B cell (primary cell): Measurements from ENCODE around the gene ZDHHC14. TPM values are rescaled to one million over a fixed set of nuclear protein-coding genes. Genes with fewer than 3 reads are reported as not detected.

ENCODE experiments used
- ATAC-seq: fragments of 200-7000 bp; cut with Tn5 transposase; one replicate; pipeline ENCODE4 v1.10.0; 2021; ENCODE audit warnings: low read depth, mild to moderate bottlenecking, moderate number of reproducible peaks, moderate library complexity
- CTCF ChIA-PET: fragments of 350-600 bp; sonication (Branson Sonifier 250); formaldehyde crosslinking; loops from one replicate; lab custom pipeline; 2021; ENCODE audit warnings: antibody characterized with exemption, inconsistent platforms; lab: Charles Lee
- POLR2A ChIA-PET: fragments of 350-600 bp; sonication (Branson Sonifier 250); formaldehyde crosslinking; loops from one replicate; lab custom pipeline; 2021; ENCODE audit warnings: antibody characterized with exemption; lab: Charles Lee
- DNase-seq: peaks from one replicate; pipeline ENCODE4 v3.0.0; 2013
- H2AFZ ChIP-seq: 2 replicates; pipeline ENCODE4 v1.6.1; 2012; ENCODE audit warnings: mild to moderate bottlenecking, low read depth, low read length; ENCODE audit not compliant: insufficient read depth, poor library complexity, severe bottlenecking
- H3K27ac ChIP-seq, 2 donors: 1 replicate in 1 of 2; 2 replicates in 1 of 2; pipeline ENCODE4 v1.5.1; 2012 to 2013; ENCODE audit warnings: low read length in 2 of 2, mild to moderate bottlenecking in 2 of 2, moderate library complexity in 1 of 2
- H3K27me3 ChIP-seq, 4 experiments: fragments of 200-600 bp in 1 of 4; sonication (generic) in 1 of 4; replicated peaks in 1 of 4; 1 replicate in 2 of 4; 2 replicates in 2 of 4; pipeline versions ENCODE4 v1.6.1 to v1.7.0; 2013 to 2016; ENCODE audit warnings: low read length in 3 of 4, mild to moderate bottlenecking in 2 of 4, mixed read lengths in 1 of 4, moderate library complexity in 1 of 4; ENCODE audit not compliant: insufficient read depth in 4 of 4, control insufficient read depth in 3 of 4; ENCODE audit errors: control extremely low read depth in 1 of 4
- H3K36me3 ChIP-seq, 2 experiments: replicated peaks in 1 of 2; 1 replicate in 1 of 2; 2 replicates in 1 of 2; pipeline versions ENCODE4 v1.6.1 to v1.7.1; 2013; ENCODE audit warnings: low read length in 1 of 2; ENCODE audit not compliant: insufficient read depth in 2 of 2, control insufficient read depth in 1 of 2; ENCODE audit errors: control extremely low read depth in 1 of 2, extremely low read depth in 1 of 2
- H3K4me1 ChIP-seq, 2 donors: fragments of 200-600 bp in 1 of 2; sonication (generic) in 1 of 2; 1 replicate in 1 of 2; 2 replicates in 1 of 2; pipeline versions ENCODE4 v1.5.1 to v1.6.1; 2013 to 2017; ENCODE audit warnings: low read length in 2 of 2; ENCODE audit not compliant: control insufficient read depth in 2 of 2, insufficient read depth in 2 of 2
- H3K4me2 ChIP-seq: replicated peaks from 2 replicates; pipeline ENCODE3; 2012; ENCODE audit warnings: mild to moderate bottlenecking, low read depth, low read length; ENCODE audit not compliant: poor library complexity, severe bottlenecking
- H3K4me3 ChIP-seq, 5 experiments: fragments of 200-600 bp in 1 of 5; sonication (generic) in 1 of 5; 1 replicate in 3 of 5; 2 replicates in 2 of 5; pipeline versions ENCODE4 v1.5.1 to v1.7.0; 2011 to 2016; ENCODE audit warnings: low read length in 4 of 5, mild to moderate bottlenecking in 4 of 5, low read depth in 2 of 5, control low read depth in 1 of 5, moderate library complexity in 1 of 5; ENCODE audit not compliant: insufficient read depth in 1 of 5; ENCODE audit errors: control extremely low read depth in 1 of 5, extremely low read depth in 1 of 5
- H3K79me2 ChIP-seq: fragments of 200-600 bp; sonication (generic); one replicate; pipeline ENCODE4 v1.6.0; 2016; ENCODE audit warnings: low read length; ENCODE audit not compliant: control insufficient read depth, insufficient read depth
- H3K9ac ChIP-seq: fragments of 200-600 bp; sonication (generic); 2 replicates; pipeline ENCODE4 v1.6.1; 2017; ENCODE audit warnings: mild to moderate bottlenecking, low read length, moderate library complexity
- H3K9me3 ChIP-seq, 3 donors: one replicate each; pipeline versions ENCODE4 v1.6.1 to v1.7.1; 2013; ENCODE audit warnings: low read length in 2 of 3; ENCODE audit not compliant: control insufficient read depth in 2 of 3, insufficient read depth in 1 of 3; ENCODE audit errors: control extremely low read depth in 1 of 3
- H4K20me1 ChIP-seq: 2 replicates; pipeline ENCODE4 v1.6.0; 2012; ENCODE audit warnings: mild to moderate bottlenecking, low read length; ENCODE audit not compliant: insufficient read depth, control insufficient read depth, poor library complexity, severe bottlenecking
- H3K27ac Mint-ChIP-seq: one replicate; pipeline ENCODE4 v1.8.0; 2021; ENCODE audit warnings: mixed read lengths
- H3K27me3 Mint-ChIP-seq: one replicate; pipeline ENCODE4 v1.8.0; 2021; ENCODE audit warnings: mixed read lengths
- H3K4me1 Mint-ChIP-seq: one replicate; pipeline ENCODE4 v1.8.0; 2021; ENCODE audit warnings: mixed read lengths
- H3K4me3 Mint-ChIP-seq: one replicate; pipeline ENCODE4 v1.8.0; 2021; ENCODE audit warnings: mixed read lengths
- H3K9me3 Mint-ChIP-seq: one replicate; pipeline ENCODE4 v1.8.0; 2022; ENCODE audit warnings: mixed read lengths; ENCODE audit not compliant: insufficient read depth
- CTCF ChIP-seq: fragments of 200-600 bp; IDR thresholded peaks from one replicate; pipeline ENCODE4 v1.8.0; 2022; ENCODE audit warnings: antibody characterized with exemption, mild to moderate bottlenecking
- EZH2 ChIP-seq: IDR thresholded peaks from 2 replicates; pipeline ENCODE4 v1.6.1; 2012; ENCODE audit warnings: borderline replicate concordance, low read depth, mild to moderate bottlenecking, moderate library complexity, low read length; ENCODE audit not compliant: insufficient read depth, poor library complexity, severe bottlenecking
- WGBS: methylation state at CpG from one replicate; pipeline ENCODE4 v1.1.5; 2013; ENCODE audit warnings: missing lambda C conversion rate; ENCODE audit not compliant: insufficient coverage; 5-methylcytosine and 5-hydroxymethylcytosine counted together
- intact Hi-C: fragments of 100-400 bp; cut with micrococcal nuclease; formaldehyde crosslinking; loops from one replicate; pipeline ENCODE4 v1.10.0; 2022
- polyA plus RNA-seq: library from polyadenylated mRNA; depleted of rRNA; stranded (reverse); fragments of >200 nt; gene quantifications from 2 replicates; pipeline ENCODE4 v1.2.3, GENCODE V29; 2012
- total RNA-seq, 2 donors: library from RNA; stranded (reverse); fragments of 120-200 nt in 1 of 2; gene quantifications; 1 replicate in 1 of 2; 2 replicates in 1 of 2; pipeline versions ENCODE4 v1.2.3 to v1.2.4, GENCODE V29; 2013 to 2022

Gene ZDHHC14
- total and polyA plus RNA-seq, 2 donors (not counting 1 experiment from before 2014, with no cell fraction given): 8.8 to 50.4 TPM

DNA sequence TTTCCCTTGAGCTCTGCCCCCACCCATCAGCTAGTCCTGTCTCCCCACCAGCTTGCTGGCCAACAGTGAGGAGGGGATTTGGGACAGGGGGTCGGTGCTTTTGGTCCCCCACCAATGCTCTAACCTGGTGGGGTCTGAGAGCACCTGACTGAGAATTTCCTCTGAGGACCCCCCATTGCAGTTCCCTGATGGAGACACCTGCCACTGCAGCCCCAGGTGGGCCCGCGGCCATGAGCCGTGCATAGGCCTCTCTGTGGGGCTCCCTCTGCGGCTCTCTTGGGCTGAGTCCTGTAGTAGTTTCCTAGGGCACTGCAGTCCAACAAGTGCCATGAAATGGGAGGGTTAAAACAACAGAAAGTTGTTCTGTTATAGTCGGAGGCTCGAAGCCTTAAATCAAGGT, 269.8 kb downstream of the ZDHHC14 start:
- peaks cover 3 to 6% of the 10 kb centered on the region in 2 donors for H3K4me1 ChIP-seq
- no peaks in the 10 kb centered on the region for H3K9me3 ChIP-seq
- ChIA-PET CTCF (interaction anchor here (1.6 kb wide), 1 partner anchor 336 kb away, joined by 5 read pairs; no protein-coding TSS in a partner anchor), POLR2A (no interaction called here)
- no peak overlapping the region for H3K27ac ChIP-seq
- H3K79me2 ChIP-seq: no peaks in the 10 kb centered on the region
- intact Hi-C loops: no loop called here
- 99% methylated on average over 7 of the region's 7 CpGs for WGBS
- no peaks in the 10 kb centered on the region for H3K27me3 ChIP-seq
- Mint-ChIP-seq H3K27me3 (no peaks in the 10 kb centered on the region), H3K4me1 (peaks cover 7% of the 10 kb centered on the region), H3K9me3 (no peaks in the 10 kb centered on the region), H3K4me3 (no peak overlapping the region), H3K27ac (no peak overlapping the region)
- no peak for TF ChIP-seq CTCF
- no peak for TF ChIP-seq EZH2
- H4K20me1 ChIP-seq: no peaks in the 10 kb centered on the region
- no peak overlapping the region for H2AFZ ChIP-seq
- DNase-seq: no peak
- peaks cover 0 to 51% of the 10 kb centered on the region in 2 experiments for H3K36me3 ChIP-seq
- no peak for ATAC-seq
- H3K4me3 ChIP-seq: no peak overlapping the region
- H3K4me2 ChIP-seq: no peak overlapping the region
- H3K9ac ChIP-seq: no peak overlapping the region

- ATAC-seq (no peak), DNase-seq (no peak)
- Histone ChIP-seq H2AFZ (no peak overlapping the region), H3K9me3 (no peaks in the 10 kb centered on the region), H3K4me3 (no peak overlapping the region), H3K36me3 (peaks cover 0 to 56% of the 10 kb centered on the region in 2 experiments), H4K20me1 (no peaks in the 10 kb centered on the region), H3K4me2 (no peak overlapping the region), H3K4me1 (peaks cover 3 to 6% of the 10 kb centered on the region in 2 donors), H3K9ac (no peak overlapping the region), H3K79me2 (no peaks in the 10 kb centered on the region), H3K27me3 (no peaks in the 10 kb centered on the region), H3K27ac (no peak overlapping the region)
- Mint-ChIP-seq H3K4me3 (no peak overlapping the region), H3K27me3 (no peaks in the 10 kb centered on the region), H3K9me3 (no peaks in the 10 kb centered on the region), H3K4me1 (peaks cover 4% of the 10 kb centered on the region), H3K27ac (no peak overlapping the region)
- POLR2A ChIA-PET: no interaction called here
- 88% methylated on average over 12 of the region's 13 CpGs for WGBS
- CTCF ChIA-PET: no interaction called here
- intact Hi-C loops: no loop called here
- TF ChIP-seq EZH2 (no peak), CTCF (no peak)
Observed at GRCh38 chr6:157651731-157652490, 270.9 kb downstream of the ZDHHC14 start.
